ENCODE measurements around the gene SLC25A42. TPM values are rescaled to one million over a fixed set of nuclear protein-coding genes. Genes with fewer than 3 reads are reported as not detected.
"Not testable (repeated sequence)": the region's sequence is repeated elsewhere in the genome, so short reads cannot be mapped to it uniquely, and the experiment has no call there.

Gene SLC25A42
- 10 to 100 TPM; 14.7 to 40.2 (median 24.5) TPM for total RNA-seq
- polyA plus RNA-seq = 10 to 100 TPM in 2 of 3 donors, 1 to 10 TPM in 1; 4.6 to 31.9 (median 12.2) TPM
- long read RNA-seq, donor 1, transcript SLC25A42-201 (8 exons, 3,120 nt) = major isoform, 33 of 53 reads
- long read RNA-seq, donor 1, partial matches to known transcripts = 4 of 53 reads
- long read RNA-seq, donor 1, other reads (novel, unspliced or antisense) = 12 of 53 reads
- long read RNA-seq, donor 2, transcript SLC25A42-201 (8 exons, 3,120 nt) = major isoform, 34 of 59 reads
- long read RNA-seq, donor 2, partial matches to known transcripts = 7 of 59 reads
- long read RNA-seq, donor 2, other reads (novel, unspliced or antisense) = 16 of 59 reads

DNA sequence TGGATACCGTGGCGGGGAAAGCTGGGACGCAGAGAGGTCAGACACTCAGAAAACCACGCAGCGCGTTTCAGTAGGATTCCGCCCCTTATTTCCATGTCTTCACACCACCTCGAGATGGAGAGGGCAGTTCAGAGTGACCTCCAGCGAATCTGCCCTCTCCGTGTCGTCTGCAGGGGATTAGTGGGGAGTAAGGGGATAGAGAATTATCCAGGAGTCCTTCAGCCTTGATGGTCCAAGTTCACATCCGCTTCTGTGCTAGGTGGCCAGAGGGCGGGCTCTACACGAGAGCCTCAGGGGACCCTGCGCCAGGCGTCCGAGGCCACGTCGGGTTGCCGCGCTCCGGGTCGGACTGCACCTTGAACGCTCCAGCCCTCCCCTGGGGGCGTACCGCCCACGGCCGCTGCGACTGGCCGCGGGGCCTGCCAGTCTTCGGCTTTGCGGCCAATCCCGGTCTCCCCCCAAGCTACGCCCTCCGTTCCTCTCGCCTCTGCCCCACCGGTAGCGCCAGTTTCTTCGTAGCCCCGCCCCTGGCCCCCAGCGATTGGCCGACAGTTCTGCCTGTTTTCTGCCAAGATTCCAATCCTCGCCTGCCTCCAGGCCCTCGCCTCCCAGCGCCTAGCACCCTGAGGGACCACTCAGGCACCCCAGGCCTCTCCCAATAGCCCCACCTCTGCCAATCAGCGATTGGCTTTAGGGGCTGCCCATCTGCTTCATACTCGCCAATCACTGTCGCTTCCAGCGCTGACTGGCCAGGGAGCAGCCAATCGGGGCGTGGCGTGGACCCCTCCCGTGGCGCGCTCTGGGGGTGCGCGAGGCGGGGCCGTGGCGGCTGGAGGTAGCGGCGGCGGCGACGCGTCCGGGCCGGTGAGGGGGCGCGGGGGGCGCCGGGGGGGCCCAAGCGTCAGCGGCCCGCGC, at the start of gene SLC25A42:
Gene SLC25A42 (plus strand): TSS at position 812 of the 915 bp plus-strand sequence. CDS start 32,131 bp downstream, outside the sequence.
- no peak for TF ChIP-seq CTCF (IDR thresholded peaks at IDR 0.05)
- H3K4me1 ChIP-seq = peaks cover 61% of the 10 kb centered on the region

DNA sequence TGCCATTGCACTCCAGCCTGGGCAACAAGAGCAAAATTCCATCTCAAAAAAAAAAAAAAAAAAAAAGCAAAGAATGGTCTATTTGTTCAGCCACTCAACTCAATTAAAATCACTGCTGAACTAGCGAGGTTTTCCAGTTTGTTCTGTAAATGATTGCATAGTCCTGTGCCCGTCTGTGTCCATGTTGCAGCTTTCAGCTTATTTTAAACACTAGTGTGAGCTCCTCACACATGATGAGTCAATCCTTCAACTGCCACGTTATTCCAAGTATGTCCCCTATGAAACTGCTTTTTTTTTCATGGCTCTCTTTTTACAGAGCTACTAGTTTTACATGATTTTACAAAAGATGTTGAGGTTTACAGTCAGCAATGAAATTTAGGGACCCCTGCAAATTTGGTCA, 42.7 kb upstream of the SLC25A42 start:
- H3K4me1 ChIP-seq = no peaks in the 10 kb centered on the region
- no peak overlapping the region for H3K4me3 ChIP-seq
- peak in 2 of 4 donors; percentile 36 to 64 for ATAC-seq
- WGBS, 3 donors = 53 to 73% (median 55%) methylated on average over 3 of the region's 3 CpGs
- no peaks in the 10 kb centered on the region for H3K9me3 ChIP-seq
- H3K36me3 ChIP-seq (ENCODE audit: insufficient read depth in 1 of 2, low read depth in 1 of 2) = peaks cover 9 to 79% of the 10 kb centered on the region in 2 donors
- no peak overlapping the region for H3K27ac ChIP-seq
- no peaks in the 10 kb centered on the region for H3K27me3 ChIP-seq (ENCODE audit: insufficient read depth in 3 of 3, low read length in 2 of 3)
- TF ChIP-seq CTCF (IDR thresholded peaks at IDR 0.05) = no peak
- no peak for DNase-seq
- intact Hi-C loops (cut with DNase I) = no loop called here

More for the DNA sequence above, at the start of gene SLC25A42:
- Histone ChIP-seq H3K27ac (peak within 1 kb of the TSS; percentile 78), H3K4me3 (peak within 1 kb of the TSS; percentile 76), H3K9me3 (no peaks in the 10 kb centered on the region), H3K27me3 (ENCODE audit: insufficient read depth in 3 of 3, low read length in 2 of 3) (no peaks in the 10 kb centered on the region), H3K36me3 (ENCODE audit: insufficient read depth in 1 of 2, low read depth in 1 of 2) (no peaks in the 10 kb centered on the region)
- ATAC-seq (peak; percentile 85 to 89 (median 86)), DNase-seq (peak; percentile 100)
- WGBS, 3 donors = 1 to 4% (median 1%) methylated on average over 54 to 77 of the region's 77 CpGs
- intact Hi-C loops (cut with DNase I) = loop anchor here in 1 of 2 donors (2.0 kb wide), 1 partner anchor 75 kb away; the partner anchor contains the start of gene TMEM161A

- Histone ChIP-seq H3K4me3 (no peak overlapping the region), H3K27me3 (ENCODE audit: insufficient read depth in 3 of 3, low read length in 2 of 3) (no peaks in the 10 kb centered on the region), H3K4me1 (peaks cover 4% of the 10 kb centered on the region), H3K27ac (no peak overlapping the region), H3K9me3 (no peaks in the 10 kb centered on the region), H3K36me3 (ENCODE audit: insufficient read depth in 1 of 2, low read depth in 1 of 2) (peaks cover 10 to 74% of the 10 kb centered on the region in 2 donors)
- intact Hi-C loops (cut with DNase I) = no loop called here
- no peak for DNase-seq
- no peak for ATAC-seq
- no peak for TF ChIP-seq CTCF (IDR thresholded peaks at IDR 0.05)
- WGBS, 3 donors = 87 to 89% (median 88%) methylated on average over 4 of the region's 4 CpGs
These were observed 41.3 kb upstream of the SLC25A42 start for GRCh38 chr19:19022380-19022961.

GRCh38 chr19:19023376-19023775, 40.4 kb upstream of the SLC25A42 start:
- DNase-seq; H3K9me3 ChIP-seq; ATAC-seq; intact Hi-C loops (cut with DNase I); H3K4me3 ChIP-seq; H3K4me1 ChIP-seq; H3K27ac ChIP-seq; H3K27me3 ChIP-seq (ENCODE audit: insufficient read depth in 3 of 3, low read length in 2 of 3): not testable (repeated sequence)
- H3K36me3 ChIP-seq (ENCODE audit: insufficient read depth in 1 of 2, low read depth in 1 of 2) = peaks cover 16 to 74% of the 10 kb centered on the region in 2 donors
- 92 to 98% (median 95%) methylated on average over 1 of the region's 1 CpG for WGBS, 3 donors

All from psoas muscle (tissue), 8 donors.